ENCODE results near the gene CD300C.
"Not testable (repeated sequence)": the region's sequence is repeated elsewhere in the genome, so short reads cannot be mapped to it uniquely, and the experiment has no call there.

The CD300C gene

DNA sequence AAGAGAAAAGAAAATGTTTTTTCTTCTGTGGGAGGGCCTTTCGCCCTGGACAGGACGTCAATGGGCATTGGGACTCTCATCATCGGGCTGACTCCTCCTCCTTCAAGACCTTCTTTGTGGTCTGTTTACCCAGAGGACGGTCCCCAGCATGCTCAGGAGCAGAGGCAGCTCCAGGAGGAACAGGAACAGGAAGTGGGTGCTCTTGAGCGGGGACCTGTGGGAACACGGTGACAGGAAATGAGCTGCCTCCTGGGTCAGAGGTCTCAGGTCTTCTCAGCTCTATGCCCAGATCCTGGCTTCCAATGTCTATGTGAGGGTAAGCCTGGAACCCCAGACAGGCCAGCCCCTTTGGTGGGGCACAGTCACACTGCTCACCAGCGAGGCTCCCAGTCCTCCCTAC is 34.0 kb upstream of the CD300C start:
- no peak for TF ChIP-seq EZH2phosphoT487 (IDR thresholded peaks at IDR 0.05; ENCODE audit: borderline replicate concordance, low read length)
- TF ChIP-seq, protein P1, sequence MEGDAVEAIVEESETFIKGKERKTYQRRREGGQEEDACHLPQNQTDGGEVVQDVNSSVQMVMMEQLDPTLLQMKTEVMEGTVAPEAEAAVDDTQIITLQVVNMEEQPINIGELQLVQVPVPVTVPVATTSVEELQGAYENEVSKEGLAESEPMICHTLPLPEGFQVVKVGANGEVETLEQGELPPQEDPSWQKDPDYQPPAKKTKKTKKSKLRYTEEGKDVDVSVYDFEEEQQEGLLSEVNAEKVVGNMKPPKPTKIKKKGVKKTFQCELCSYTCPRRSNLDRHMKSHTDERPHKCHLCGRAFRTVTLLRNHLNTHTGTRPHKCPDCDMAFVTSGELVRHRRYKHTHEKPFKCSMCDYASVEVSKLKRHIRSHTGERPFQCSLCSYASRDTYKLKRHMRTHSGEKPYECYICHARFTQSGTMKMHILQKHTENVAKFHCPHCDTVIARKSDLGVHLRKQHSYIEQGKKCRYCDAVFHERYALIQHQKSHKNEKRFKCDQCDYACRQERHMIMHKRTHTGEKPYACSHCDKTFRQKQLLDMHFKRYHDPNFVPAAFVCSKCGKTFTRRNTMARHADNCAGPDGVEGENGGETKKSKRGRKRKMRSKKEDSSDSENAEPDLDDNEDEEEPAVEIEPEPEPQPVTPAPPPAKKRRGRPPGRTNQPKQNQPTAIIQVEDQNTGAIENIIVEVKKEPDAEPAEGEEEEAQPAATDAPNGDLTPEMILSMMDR (IDR thresholded peaks at IDR 0.05; ENCODE audit: low read depth, low read length, poor library complexity, severe bottlenecking), result no peak
- no peaks in the 10 kb centered on the region for H3F3A ChIP-seq (ENCODE audit: control insufficient read depth, insufficient read depth)
- no peaks in the 10 kb centered on the region for H3K36me3 ChIP-seq (ENCODE audit: control insufficient read depth, low read length)
- no peaks in the 10 kb centered on the region for H3K79me2 ChIP-seq (ENCODE audit: control insufficient read depth, low read length)
- no peaks in the 10 kb centered on the region for H3K27me3 ChIP-seq (ENCODE audit: control insufficient read depth, low read length)
- no peak overlapping the region for H3K4me3 ChIP-seq (ENCODE audit: low read length)
- no peaks in the 10 kb centered on the region for H3K4me1 ChIP-seq (ENCODE audit: control insufficient read depth, low read length)
- H3K9me3 ChIP-seq (ENCODE audit: control insufficient read depth, insufficient read depth, low read length), result peaks cover 5% of the 10 kb centered on the region; the same call in 1 of the 2 replicates
- H3K4me2 ChIP-seq (ENCODE audit: low read length), result no peak overlapping the region
- no peak overlapping the region for H3K27ac ChIP-seq (ENCODE audit: low read depth, low read length)
- H3K9me2 ChIP-seq (replicated peaks; ENCODE audit: control insufficient read depth, low read length), result no peaks in the 10 kb centered on the region
- no peaks in the 10 kb centered on the region for H4K20me1 ChIP-seq (ENCODE audit: control insufficient read depth, insufficient read depth, low read depth, low read length)

DNA sequence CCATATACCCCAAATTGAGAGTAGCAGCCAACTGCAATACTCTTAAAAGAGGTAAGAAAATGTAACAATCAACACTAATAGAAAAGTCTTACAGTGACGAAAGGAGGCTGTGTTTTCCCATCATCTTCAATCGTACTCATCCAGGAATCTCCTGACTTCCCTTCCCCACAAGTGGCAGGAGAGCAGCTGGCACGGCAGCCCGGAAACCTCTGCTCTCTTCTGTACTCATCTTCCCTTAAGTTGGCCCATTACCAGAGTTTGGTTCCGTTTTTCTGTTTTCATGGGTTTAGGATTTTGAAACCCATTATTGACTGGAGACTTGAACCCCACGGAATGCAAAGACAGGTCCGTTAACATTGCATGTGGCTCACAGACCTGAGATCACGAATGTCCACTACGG is 33.1 kb upstream of the CD300C start:
- TF ChIP-seq, protein P1 (IDR thresholded peaks at IDR 0.05; ENCODE audit: low read depth, low read length, poor library complexity, severe bottlenecking), result no peak
- no peak for TF ChIP-seq EZH2phosphoT487 (IDR thresholded peaks at IDR 0.05; ENCODE audit: borderline replicate concordance, low read length)
- H3K4me1 ChIP-seq (ENCODE audit: control insufficient read depth, low read length), result no peaks in the 10 kb centered on the region
- no peak overlapping the region for H3K4me3 ChIP-seq (ENCODE audit: low read length)

DNA sequence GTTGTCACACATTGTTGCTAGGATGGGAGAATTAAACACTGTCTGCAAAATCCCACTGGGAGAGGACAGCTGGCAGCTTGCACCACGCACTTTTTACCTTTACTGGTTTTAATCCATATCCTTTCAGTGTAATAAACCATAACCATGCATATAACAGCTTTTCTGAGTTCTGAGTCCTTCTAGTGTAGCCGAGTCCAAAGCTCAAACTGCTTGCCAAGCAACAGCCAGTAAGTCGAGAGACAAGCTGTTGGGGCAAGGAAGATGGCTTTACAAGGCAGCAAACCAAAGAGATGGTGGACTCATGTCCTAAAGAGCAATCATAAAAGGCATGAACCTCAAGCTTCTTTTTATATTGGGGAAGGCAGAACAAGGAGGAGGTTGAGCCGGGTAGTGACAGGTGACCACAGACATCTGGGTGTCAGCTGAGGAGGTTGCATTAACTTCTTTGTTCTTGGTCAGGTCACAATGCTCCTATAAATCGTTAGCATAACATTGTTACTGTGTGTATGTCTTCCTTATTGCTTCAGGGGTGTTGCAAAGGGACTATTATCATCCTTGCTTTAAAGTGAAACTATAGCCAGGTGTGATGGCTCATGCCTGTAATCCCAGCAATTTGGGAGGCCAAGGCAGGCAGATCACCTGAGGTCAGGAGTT is 28.7 kb upstream of the CD300C start:
- Histone ChIP-seq H3K4me1 (ENCODE audit: control insufficient read depth, low read length) (no peaks in the 10 kb centered on the region), H3K36me3 (ENCODE audit: control insufficient read depth, low read length) (no peaks in the 10 kb centered on the region), H4K20me1 (ENCODE audit: control insufficient read depth, insufficient read depth, low read depth, low read length) (no peaks in the 10 kb centered on the region), H3K4me3 (ENCODE audit: low read length) (no peak overlapping the region), H3K27ac (ENCODE audit: low read depth, low read length) (no peak overlapping the region), H3K9me3 (ENCODE audit: control insufficient read depth, insufficient read depth, low read length) (no peaks in the 10 kb centered on the region), H3F3A (ENCODE audit: control insufficient read depth, insufficient read depth) (no peaks in the 10 kb centered on the region), H3K27me3 (ENCODE audit: control insufficient read depth, low read length) (peaks cover 4% of the 10 kb centered on the region; the same call in 1 of the 2 replicates), H3K79me2 (ENCODE audit: control insufficient read depth, low read length) (no peaks in the 10 kb centered on the region), H3K4me2 (ENCODE audit: low read length) (no peak overlapping the region), H3K9me2 (replicated peaks; ENCODE audit: control insufficient read depth, low read length) (no peaks in the 10 kb centered on the region)
- no peak for TF ChIP-seq EZH2phosphoT487 (IDR thresholded peaks at IDR 0.05; ENCODE audit: borderline replicate concordance, low read length)
- TF ChIP-seq, protein P1 (IDR thresholded peaks at IDR 0.05; ENCODE audit: low read depth, low read length, poor library complexity, severe bottlenecking), result no peak

More for the DNA sequence above, 33.1 kb upstream of the CD300C start:
- H3K9me3 ChIP-seq (ENCODE audit: control insufficient read depth, insufficient read depth, low read length), result no peaks in the 10 kb centered on the region
- no peaks in the 10 kb centered on the region for H3K27me3 ChIP-seq (ENCODE audit: control insufficient read depth, low read length)
- H3K79me2 ChIP-seq (ENCODE audit: control insufficient read depth, low read length), result no peaks in the 10 kb centered on the region
- no peaks in the 10 kb centered on the region for H3K9me2 ChIP-seq (replicated peaks; ENCODE audit: control insufficient read depth, low read length)
- no peak overlapping the region for H3K4me2 ChIP-seq (ENCODE audit: low read length)
- H3K36me3 ChIP-seq (ENCODE audit: control insufficient read depth, low read length), result no peaks in the 10 kb centered on the region
- H4K20me1 ChIP-seq (ENCODE audit: control insufficient read depth, insufficient read depth, low read depth, low read length), result no peaks in the 10 kb centered on the region
- H3K27ac ChIP-seq (ENCODE audit: low read depth, low read length), result no peak overlapping the region
- no peaks in the 10 kb centered on the region for H3F3A ChIP-seq (ENCODE audit: control insufficient read depth, insufficient read depth)

DNA sequence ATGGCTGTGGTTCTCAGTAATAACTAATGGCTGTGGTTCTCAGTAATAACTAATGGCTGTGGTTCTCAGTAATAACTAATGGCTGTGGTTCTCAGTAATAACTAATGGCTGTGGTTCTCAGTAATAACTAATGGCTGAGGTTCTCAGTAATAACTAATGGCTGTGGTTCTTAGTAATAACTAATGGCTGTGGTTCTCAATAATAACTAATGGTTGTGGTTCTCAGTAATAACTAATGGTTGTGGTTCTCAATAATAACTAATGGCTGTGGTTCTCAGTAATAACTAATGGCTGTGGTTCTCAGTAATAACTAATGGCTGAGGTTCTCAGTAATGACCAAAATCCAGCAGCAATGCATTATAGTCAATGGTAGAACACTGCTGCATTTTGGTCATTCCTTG is 27.7 kb upstream of the CD300C start:
- not testable (repeated sequence) for H4K20me1 ChIP-seq (ENCODE audit: control insufficient read depth, insufficient read depth, low read depth, low read length); H3K4me2 ChIP-seq (ENCODE audit: low read length); H3K9me3 ChIP-seq (ENCODE audit: control insufficient read depth, insufficient read depth, low read length); H3K4me1 ChIP-seq (ENCODE audit: control insufficient read depth, low read length); H3K27ac ChIP-seq (ENCODE audit: low read depth, low read length); H3F3A ChIP-seq (ENCODE audit: control insufficient read depth, insufficient read depth); H3K27me3 ChIP-seq (ENCODE audit: control insufficient read depth, low read length); H3K79me2 ChIP-seq (ENCODE audit: control insufficient read depth, low read length); H3K4me3 ChIP-seq (ENCODE audit: low read length); H3K36me3 ChIP-seq (ENCODE audit: control insufficient read depth, low read length); H3K9me2 ChIP-seq (replicated peaks; ENCODE audit: control insufficient read depth, low read length)

Data from DOHH2 (cell line).